ENCODE data around the gene F7.

DNA sequence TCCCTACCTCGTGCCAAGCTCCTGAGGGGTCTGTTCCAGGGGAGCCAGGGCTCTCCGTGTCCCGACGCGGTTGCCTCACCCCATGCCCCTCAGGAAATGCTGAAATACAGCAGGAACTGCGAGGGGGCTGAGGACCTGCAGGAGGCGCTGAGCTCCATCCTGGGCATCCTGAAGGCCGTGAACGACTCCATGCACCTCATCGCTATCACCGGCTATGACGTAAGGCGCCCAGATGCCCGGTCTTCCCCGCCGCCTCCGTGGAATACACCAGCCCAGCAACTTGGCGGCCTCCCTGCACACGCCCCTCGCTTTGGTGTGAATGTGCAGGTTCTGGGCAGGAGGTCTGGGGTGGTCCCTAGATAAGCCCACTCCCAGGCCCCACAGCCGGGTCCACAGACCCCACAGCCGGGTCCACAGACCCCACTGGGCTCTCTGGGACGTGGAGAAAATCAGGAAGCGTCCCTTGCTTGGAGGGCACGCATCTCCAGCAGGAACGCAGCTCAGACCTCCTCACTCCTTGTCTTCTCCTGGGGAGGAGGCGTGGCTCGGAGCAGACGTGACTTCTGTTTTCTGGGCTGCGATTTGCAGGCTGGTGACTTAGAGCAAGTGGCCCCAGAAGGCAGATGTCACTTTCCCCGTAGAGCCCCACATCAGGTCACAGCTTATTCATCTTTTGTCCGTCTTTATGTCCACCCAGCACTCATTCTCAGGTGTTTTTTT, 19.4 kb upstream of the F7 start:
- TF ChIP-seq POLR2A (IDR thresholded peaks at IDR 0.05), result no peak
- TF ChIP-seq CTCF (IDR thresholded peaks at IDR 0.05 in 4 of 5, conservative IDR thresholded peaks at IDR 0.05 in 1 of 5), result no peak
